NB4 (cell line): ENCODE measurements around the gene GPR135.
A peak's percentile ranks its signal among the peaks of the same experiment; 100 is the strongest.

Experiments
- DNase-seq: peaks from one replicate; pipeline ENCODE4 v3.0.0; 2010; ENCODE audit warnings: low read depth
- H3K4me3 ChIP-seq: one replicate; pipeline ENCODE4 v1.5.1; 2011; ENCODE audit warnings: mild to moderate bottlenecking, low read depth, low read length, moderate library complexity
- CTCF ChIP-seq: IDR thresholded peaks from one replicate; pipeline ENCODE4 v1.5.1; 2012; ENCODE audit warnings: low read depth, low read length
- MAX ChIP-seq: IDR thresholded peaks from 2 replicates; pipeline ENCODE4 v1.6.1; 2011; ENCODE audit warnings: low read depth, low read length
- MYC ChIP-seq: IDR thresholded peaks from 2 replicates; pipeline ENCODE4 v1.6.1; 2011; ENCODE audit warnings: low read depth, low read length
- POLR2A ChIP-seq: IDR thresholded peaks from 2 replicates; pipeline ENCODE4 v1.6.1; 2011; ENCODE audit warnings: mild to moderate bottlenecking; ENCODE audit not compliant: insufficient read length; ENCODE audit errors: extremely low read depth

The GPR135 gene

GRCh38 chr14:59424341-59425071, 40.7 kb downstream of the GPR135 start:
- H3K4me3 ChIP-seq: no peak overlapping the region
- DNase-seq: no peak
- TF ChIP-seq CTCF (no peak), MYC (no peak), POLR2A (no peak), MAX (no peak)

- DNase-seq: peak; percentile 37
- H3K4me3 ChIP-seq: no peak overlapping the region
- no peak for TF ChIP-seq POLR2A
- TF ChIP-seq MAX: no peak
- no peak for TF ChIP-seq CTCF
- no peak for TF ChIP-seq MYC
These were observed 42.9 kb downstream of the GPR135 start for GRCh38 chr14:59422069-59422881.

GRCh38 chr14:59419303-59419702, 45.9 kb downstream of the GPR135 start:
- no peak for DNase-seq
- no peak for TF ChIP-seq MAX
- TF ChIP-seq MYC: no peak
- no peak overlapping the region for H3K4me3 ChIP-seq

- TF ChIP-seq POLR2A (no peak), MYC (no peak)
- no peak overlapping the region for H3K4me3 ChIP-seq
These were observed 47.9 kb downstream of the GPR135 start for GRCh38 chr14:59417311-59417710.

GRCh38 chr14:59415836-59416602, 49.2 kb downstream of the GPR135 start:
- TF ChIP-seq POLR2A: no peak
- TF ChIP-seq MAX: no peak
- TF ChIP-seq MYC: no peak
- no peak for TF ChIP-seq CTCF
- DNase-seq: no peak
- no peak overlapping the region for H3K4me3 ChIP-seq

More at GRCh38 chr14:59417311-59417710, 47.9 kb downstream of the GPR135 start:
- DNase-seq: no peak
